ENCODE measurements around the gene CATSPER4.
"Not testable (repeated sequence)": the region's sequence is repeated elsewhere in the genome, so short reads cannot be mapped to it uniquely, and the experiment has no call there.

The CATSPER4 gene

DNA sequence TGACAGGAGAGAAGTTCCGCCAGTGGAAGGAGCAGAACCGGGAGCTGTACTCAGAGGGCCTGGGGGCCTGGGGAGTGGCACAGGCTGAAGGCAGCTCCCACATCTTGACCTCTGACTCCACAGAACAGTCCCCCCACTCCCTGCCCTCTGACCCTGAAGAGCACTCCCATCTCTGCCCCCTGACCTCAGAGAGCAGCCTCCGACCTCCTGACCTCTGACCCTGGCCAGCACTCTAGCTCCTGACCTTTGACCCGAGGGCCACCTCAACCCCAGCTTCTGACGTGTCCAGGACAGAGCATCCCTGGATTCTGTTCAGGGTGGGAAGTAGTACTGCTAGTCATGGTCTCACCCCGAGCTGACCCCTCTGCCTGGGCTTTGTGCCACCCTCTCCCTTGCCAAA is 1.1 kb upstream of the CATSPER4 start:
- in situ Hi-C loops (cut with HindIII; ENCODE audit: low sequenced_read_pairs): no loop called here

DNA sequence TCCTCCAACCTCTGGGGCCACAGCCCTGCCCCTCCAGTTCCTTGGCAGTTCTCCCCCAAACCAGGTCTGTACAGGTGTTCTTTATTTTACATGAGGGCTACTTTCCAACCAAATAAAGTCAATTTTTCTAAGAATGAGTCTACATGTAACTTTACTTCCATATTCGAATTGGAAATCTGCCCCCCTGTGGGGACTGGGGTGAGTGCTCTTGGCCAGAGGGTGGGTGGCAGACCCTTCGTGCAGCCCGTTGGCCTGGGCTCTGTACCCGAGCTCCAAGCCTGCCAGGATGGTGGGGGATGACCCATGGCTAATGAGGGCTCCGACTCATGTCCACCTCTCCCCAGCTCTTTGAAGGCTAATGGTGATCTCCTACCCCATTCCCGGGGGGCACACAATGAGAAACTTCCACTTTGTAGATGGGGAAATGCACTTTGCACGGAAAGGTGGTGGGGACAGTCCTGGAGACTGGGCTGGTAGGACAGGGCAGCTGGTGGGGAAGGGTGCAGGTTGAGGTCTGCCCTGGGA is 589 bp upstream of the CATSPER4 start:
- in situ Hi-C loops (cut with HindIII; ENCODE audit: low sequenced_read_pairs): no loop called here

DNA sequence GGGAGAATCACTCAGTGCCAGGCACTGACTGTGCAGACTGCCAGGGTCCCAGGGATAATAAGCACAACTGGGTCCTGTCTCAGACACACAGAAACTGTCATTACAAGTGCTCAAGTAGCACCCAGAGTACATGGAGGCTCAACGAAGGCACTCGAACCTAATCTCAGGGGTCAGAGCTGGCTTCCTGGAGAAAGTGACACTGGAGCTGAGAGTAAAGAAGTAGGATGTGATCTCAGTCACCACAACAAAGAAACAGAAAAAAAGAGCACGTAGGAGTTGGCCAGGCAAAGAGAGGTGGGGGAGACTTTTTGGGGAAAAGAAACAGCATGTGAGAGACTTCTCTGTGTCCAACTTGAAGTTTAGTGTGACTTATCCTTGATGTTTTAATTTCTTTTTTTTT is 1.3 kb downstream of the CATSPER4 start:
- in situ Hi-C loops (cut with HindIII; ENCODE audit: low sequenced_read_pairs): no loop called here

DNA sequence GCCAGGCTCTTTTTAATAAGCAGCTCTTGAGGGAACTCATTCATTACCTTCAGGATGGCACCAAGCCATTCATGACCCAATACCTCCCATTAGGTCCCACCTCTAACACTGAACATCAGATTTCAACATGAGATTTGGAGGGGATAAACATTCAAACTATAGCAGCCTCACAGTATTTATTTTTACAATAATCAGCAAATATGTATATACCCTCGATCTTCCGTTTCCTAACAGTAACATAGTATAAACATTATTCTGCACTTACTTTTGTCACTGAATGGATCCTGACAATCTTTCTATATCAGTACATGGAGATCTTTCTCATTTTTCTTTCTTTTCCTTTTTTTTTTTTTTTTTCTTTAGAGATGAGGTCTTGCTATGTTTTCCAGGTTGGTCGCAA is 5.4 kb downstream of the CATSPER4 start:
- in situ Hi-C loops (cut with HindIII; ENCODE audit: low sequenced_read_pairs): no loop called here

DNA sequence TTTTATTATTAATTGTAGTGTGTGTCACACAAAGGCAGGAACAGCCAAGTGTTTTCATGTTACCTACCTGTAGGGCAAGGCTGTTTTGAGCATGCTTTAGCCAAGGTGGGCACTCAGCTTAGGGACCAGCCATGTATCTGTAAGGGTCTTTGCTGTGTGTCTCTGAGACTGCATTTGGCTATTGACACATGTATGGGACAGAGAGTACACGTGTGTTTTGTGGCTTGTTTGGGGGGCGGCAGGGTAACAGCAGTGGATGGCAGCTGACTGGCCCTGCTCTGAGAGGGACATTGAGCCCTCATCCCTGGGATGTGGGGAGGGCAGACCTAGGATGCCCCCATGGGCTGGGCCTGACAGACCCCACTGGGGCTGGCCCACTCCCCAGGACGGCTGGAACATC is 6.9 kb downstream of the CATSPER4 start:
- in situ Hi-C loops (cut with HindIII; ENCODE audit: low sequenced_read_pairs): no loop called here

DNA sequence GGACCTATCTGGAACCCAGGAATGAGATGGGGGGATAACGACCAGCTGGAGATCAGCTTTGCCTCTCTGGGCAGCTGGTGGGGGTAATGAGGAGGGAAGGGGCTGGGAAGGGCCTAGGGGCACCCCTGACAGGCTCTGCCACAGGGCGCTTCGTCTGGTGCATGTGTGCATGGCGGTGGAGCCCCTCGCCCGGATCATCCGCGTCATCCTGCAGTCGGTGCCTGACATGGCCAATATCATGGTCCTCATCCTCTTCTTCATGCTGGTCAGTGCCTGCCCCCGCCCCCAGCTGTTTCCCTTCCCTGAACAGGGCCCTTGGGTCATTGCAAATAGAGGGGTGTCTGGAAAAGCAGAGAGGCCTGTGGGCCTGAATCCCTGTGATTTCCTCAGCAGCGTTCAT is 7.4 kb downstream of the CATSPER4 start:
- in situ Hi-C loops (cut with HindIII; ENCODE audit: low sequenced_read_pairs): no loop called here

DNA sequence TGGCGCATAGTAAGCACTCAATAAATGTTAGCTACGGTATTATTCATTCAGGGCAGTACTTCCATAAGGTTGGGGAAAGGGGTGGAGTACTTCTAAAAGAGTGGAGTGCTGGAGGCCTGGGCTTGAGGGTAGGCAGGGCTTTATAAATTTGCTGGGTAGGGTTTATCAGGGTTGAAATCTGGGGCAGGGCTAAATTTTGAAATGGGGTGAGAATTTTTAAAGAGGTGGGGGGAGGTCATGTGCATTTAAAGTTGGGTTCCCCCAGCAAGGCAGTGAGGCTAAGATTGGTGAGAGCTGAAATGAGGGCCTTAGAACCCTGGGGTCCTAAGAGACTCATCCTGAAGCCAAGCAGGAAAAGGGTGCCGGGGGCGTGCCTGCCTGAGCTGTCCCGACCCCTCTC is 10.0 kb downstream of the CATSPER4 start:
- in situ Hi-C loops (cut with HindIII; ENCODE audit: low sequenced_read_pairs): no loop called here

DNA sequence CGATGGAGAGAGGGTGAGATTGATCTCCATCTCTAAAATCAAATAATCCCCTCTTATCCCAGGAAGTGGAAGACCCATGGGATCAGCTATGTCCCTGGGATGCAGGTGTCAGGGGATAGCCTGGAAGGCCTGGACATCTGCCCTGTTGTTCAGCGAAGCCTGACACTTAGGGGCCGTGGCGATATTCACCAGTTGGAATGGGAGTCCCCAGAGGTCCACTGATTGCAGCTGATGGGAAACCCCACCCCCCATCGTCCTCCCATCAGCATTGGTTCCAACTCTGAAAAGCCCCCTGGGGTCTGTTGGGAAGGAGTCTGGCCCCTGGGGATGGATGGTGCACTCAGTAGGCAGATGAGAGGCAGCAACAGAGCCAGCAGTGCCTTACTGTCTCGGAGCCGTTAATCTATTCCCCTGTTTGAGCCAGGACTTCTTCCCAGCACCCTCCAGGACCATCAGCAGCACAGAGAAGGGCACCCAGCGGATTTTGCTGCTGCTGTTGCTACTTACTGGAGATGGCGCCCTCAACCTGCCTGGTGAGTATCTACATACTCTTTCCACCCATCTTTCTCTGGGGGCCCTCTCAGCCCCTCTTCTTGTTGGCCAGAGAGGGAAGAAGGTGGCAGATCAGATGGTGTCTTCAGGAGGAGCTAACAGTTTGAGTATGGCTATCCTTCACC is 13.4 kb downstream of the CATSPER4 start:
- in situ Hi-C loops (cut with HindIII; ENCODE audit: low sequenced_read_pairs): no loop called here

DNA sequence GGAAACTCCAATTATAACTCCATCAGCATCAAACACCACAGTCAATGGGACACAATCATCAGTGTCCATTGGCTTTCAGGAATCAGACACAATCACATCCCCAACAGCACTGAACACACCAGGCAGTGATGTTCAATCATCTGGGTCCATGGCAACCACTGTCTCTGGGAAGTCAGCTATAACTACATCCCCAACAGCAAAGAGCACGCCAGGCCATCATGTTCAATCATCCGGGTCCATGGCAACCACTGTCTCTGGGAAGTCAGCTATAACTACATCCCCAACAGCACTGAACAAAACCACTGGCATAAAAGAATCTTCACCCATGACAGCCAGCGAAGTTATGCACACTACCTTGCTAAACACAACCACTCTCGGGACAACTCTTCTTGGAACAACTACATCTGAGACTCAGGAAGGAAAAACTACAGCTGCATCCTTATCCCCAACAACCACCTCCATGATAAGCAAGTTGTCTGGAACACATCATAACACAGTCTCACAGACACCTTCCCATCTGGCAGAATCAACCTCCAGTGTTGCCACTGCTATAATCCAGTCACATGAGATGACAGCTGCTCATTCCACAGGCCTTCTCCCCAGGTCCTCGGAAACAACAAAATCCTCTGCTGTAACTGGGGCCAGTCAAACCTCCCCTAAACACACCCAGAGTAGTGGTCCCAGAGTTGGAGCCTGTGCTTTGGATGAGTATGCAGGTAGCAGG is 19.9 kb downstream of the CATSPER4 start:
- in situ Hi-C loops (cut with HindIII; ENCODE audit: low sequenced_read_pairs): no loop called here

DNA sequence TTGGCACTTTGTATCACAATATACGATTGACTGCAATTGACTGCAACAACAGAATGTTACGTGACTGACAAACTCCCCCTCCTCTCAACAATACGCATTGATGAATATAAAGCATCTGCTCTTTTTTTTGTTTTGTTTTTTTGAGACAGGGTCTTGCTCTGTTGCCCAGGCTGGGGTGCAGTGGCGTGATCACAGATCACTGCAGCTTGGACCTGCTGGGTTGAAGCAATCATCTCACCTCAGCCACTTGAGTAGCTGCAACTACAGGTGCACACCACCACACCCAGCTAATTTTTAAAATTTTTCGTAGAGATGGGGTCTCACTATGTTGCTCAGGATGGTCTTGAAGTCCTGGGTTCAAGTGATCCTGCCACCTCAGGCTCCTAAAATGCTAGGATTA is 22.3 kb downstream of the CATSPER4 start:
- in situ Hi-C loops (cut with HindIII; ENCODE audit: low sequenced_read_pairs): no loop called here

DNA sequence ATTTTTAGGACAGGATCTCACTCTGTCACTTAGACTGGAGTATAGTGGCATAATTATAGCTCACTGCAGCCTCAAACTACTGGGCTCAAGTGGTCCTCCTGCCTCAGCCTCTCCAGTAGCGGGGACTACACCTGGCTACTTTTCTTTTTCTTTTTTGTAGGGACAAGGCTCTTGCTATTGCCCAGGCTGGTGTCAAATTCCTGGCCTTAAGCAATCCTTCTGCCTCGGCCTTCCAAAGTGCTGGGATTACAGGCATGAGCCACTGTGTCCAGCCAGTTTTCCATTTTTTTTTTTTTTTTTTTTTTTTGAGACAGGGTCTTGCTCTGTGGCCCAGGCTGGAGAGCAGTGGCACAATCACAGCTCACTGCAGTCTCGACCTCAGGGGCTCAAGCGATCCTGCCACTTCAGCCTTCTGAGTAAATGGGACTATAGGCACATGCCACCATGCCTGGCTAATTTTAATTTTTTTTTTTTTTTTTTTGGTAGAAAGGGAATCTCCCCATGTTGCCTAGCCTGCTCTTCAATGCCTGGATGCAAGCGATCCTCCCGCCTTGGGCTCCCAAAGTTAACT is 23.0 kb downstream of the CATSPER4 start:
- in situ Hi-C loops (cut with HindIII; ENCODE audit: low sequenced_read_pairs): no loop called here

DNA sequence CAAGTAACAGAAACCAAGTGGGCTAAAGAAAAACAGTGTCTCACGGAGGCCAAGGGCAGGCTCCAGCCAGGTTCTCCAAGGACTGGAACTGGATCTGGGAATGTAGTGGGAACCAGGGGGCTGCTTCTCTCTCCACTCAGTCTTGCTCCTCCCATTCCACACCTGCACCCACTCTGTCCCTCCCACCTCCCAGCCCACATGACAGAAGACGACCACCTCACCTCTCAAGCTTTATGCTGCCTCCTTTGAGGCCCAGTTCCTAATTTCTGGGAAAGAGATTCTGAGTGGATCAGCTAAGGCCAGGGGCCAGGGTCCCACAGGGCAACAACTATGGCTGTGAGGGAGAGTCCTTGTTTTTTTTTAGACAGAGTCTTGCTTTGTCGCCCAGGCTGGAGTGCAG is 24.8 kb downstream of the CATSPER4 start:
- in situ Hi-C loops (cut with HindIII; ENCODE audit: low sequenced_read_pairs): no loop called here

DNA sequence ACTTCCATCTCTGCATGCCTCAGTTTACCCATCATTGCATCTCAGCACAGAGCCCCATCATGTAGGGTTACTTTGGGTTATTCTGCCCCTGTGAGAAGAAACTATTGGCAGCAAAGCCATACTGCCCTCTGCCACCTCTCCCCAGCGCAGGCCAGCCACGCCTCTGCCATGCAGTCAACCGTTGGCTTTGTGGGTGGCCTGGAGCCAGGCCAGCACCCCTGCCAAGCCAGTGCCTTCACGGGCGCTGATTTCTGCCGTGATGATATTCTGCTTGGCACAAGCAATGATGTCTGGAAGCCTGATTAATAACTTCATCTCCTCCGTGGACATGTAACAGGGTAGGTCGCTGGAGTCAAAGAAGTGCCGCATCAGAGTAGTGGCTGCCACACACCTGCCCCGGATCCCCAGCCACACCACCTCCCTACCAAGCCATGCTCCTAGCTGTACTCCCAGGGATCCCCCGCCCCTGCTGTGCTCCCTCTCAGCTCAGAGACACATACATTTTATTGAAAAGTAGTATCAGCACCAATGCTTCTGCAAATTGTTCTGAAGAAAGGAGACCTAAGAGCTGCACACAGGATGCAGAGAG is 28.6 kb downstream of the CATSPER4 start:
- in situ Hi-C loops (cut with HindIII; ENCODE audit: low sequenced_read_pairs): no loop called here

DNA sequence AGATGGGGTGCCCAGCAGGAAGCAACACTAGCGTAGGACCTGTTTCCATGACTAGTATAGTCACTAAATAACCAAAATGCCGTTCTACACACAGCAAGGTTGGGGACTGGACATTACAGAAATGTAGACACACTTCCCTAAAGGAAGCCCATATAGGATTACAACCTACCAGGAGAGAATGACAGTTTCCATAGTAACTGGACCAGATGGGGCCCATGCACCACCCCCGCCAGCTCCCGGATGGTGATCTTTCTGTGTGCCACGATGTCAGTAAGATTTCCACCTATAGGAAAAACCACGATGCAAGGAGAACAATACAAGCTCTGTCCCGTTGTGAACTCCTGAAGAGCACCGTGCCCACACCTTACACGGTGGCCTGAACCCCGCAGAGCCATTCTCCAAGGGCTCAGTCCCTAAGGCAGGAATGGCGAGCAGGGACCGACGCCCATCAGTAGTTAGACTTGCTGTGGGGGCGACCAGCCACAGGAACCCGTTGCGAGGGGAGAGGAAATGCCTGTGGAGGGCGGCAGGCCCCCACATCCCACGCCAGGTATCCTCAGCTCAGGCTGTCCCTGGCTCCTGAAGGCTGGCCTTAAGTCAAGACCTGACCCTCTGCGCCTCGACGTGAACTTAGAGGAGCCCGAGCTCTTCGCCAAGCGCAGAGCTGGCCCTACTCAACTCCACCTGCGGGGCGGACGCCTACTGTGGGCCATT is 30.0 kb downstream of the CATSPER4 start:
- in situ Hi-C loops (cut with HindIII; ENCODE audit: low sequenced_read_pairs): no loop called here

DNA sequence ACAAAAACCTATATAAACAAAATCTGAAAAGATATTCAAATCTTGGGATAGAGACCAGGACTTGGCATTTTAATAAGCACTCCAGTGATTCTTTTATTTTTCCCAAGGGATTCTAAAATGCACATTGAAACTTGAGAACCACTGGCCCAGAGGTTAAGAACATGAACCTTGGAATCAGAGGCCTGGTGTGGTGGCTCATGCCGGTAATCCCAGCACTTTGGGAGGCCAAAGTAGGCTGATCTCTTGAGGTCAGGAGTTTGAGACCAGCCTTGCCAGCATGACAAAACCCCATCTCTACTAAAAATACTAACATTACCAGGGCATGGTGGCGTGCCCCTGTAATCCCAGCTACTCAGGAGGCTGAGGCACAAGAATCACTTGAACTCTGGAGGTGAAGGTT is 30.7 kb downstream of the CATSPER4 start:
- in situ Hi-C loops (cut with HindIII; ENCODE audit: low sequenced_read_pairs): no loop called here

DNA sequence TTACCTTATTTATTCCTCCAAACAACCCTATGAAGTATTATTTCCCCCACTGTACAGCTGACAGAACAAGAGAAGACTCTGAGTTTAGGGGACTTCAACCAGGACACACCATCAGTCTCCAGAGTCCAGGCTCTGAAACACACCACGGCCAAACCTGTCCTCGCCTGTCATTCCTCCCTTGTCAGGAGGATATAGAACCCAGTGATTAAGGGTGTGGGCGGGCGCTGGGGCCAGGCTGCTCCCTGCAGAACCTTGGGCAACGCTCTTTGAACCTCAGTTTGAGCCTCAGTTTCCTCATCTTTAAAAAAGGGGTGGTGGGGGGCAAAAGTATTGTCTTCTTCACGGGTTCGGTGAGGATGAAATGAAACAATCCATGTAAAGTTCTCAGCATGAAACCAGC is 34.2 kb downstream of the CATSPER4 start:
- in situ Hi-C loops (cut with HindIII; ENCODE audit: low sequenced_read_pairs): no loop called here

DNA sequence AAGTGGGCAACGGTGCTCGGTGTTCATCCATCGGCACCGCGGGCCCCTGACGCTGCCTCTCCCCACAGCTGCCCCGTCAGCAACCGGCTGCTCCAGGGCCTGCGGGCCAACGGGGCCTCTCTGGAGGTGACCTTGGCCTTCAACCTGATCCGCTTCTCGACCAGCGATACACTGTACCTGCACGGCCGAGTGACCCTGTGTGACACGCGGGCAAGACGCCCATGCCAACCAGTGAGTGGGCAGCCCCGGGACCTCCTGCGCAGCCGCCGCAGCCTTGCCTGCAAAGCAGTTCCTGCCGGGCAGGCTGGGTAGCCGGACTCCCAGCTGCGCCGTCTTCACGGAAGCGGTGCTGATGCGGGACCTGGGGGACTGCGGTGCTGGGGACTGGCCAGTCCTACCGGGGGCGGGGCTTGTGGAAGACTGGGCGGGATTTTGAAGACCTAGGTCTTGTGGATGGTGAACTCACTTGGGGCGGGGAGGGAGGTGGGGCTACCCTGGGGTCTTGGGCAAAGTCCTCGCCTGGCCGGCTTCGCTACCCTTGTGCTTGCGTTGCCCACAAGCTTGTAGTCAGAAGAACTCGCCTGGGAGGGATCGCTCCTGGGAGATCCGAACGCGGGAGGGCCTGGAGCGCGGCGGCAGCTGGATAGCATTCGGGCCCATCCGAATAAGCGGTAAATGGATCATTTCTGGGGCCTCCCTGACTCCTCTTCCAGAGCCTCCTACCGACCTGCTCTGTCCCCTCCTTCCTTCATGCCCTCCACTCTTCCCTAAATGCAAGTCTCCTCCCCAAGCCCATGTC is 34.8 kb downstream of the CATSPER4 start:
- in situ Hi-C loops (cut with HindIII; ENCODE audit: low sequenced_read_pairs): no loop called here

DNA sequence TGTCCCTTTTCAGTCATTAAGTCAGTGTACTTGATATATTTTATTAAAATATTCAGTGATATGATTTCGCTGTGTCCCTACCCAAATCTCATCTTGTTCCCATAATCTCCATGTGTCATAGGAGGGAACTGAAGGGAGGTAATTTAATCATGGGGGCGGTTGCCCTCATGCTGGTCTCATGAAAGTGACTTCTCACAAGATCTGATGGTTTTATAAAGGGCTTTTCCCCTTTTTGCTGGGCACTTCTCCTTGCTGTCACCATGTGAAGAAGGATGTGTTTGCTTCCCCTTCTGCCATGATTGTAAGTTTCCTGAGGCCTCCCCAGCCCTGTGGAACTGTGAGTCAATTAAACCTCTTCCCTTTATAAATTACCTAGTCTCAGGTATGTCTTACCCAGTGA is 40.3 kb downstream of the CATSPER4 start:
- in situ Hi-C loops (cut with HindIII; ENCODE audit: low sequenced_read_pairs): not testable (repeated sequence)

DNA sequence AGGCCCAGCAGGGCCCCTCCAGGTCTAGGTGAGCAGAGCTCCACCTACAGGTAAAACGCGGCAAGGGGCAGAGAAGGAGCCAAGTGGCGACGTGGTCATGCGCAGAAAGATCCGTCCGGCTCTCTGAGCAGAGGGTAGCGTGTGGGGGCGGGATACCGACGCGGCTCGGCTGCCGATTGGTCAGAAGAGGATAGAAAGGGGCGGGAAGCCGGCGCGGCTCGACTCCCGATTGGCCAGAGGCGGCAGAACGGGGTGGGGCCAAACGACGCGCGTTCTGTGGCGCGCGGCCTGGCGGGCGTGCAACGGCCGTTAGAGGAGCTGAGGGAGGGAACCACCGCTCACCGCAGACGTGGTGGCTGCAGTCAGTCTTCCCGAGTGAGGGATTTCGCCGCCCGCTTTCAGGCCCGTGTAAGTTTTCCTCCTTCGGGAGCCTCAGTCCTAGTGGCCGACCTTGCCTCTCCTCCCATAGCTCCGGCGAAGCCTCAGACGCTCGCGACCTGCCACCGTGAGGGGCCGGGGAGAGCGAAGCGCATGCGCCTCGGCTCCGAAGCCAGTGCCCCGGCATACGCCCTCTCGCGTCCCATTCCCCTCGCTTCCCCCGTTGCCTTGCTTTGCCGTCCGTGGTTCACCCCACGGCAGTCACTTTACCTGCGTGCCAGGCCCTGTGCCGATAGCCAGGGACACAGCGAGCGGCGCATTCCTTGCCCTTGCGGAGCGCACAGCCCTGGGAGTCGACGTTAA is 43.7 kb downstream of the CATSPER4 start, which contains the start of gene CEP85:
Gene CEP85 (plus strand): TSS at position 298 of the 741 bp plus-strand sequence. CDS start 5,584 bp downstream, outside the sequence.
- in situ Hi-C loops (cut with HindIII; ENCODE audit: low sequenced_read_pairs): no loop called here

All from DLD1 (cell line).